ENCODE measurements around the gene OR2S2. TPM values are rescaled to one million over a fixed set of nuclear protein-coding genes. Genes with fewer than 3 reads are reported as not detected.
"Not testable (repeated sequence)": the region's sequence is repeated elsewhere in the genome, so short reads cannot be mapped to it uniquely, and the experiment has no call there.

Gene OR2S2
- polyA plus RNA-seq, 3 donors = not detected

GRCh38 chr9:35933550-35934067 is 24.3 kb downstream of the OR2S2 start:
- DNase-seq = no peak

GRCh38 chr9:35932735-35933134 is 25.2 kb downstream of the OR2S2 start:
- DNase-seq = no peak

- DNase-seq = no peak
These were observed 27.0 kb downstream of the OR2S2 start for GRCh38 chr9:35930989-35931388.

- no peak for DNase-seq
These were observed 27.4 kb downstream of the OR2S2 start for GRCh38 chr9:35930521-35930920.

- DNase-seq = no peak
These were observed 28.6 kb downstream of the OR2S2 start for GRCh38 chr9:35929453-35929718.

- DNase-seq = no peak
These were observed 29.1 kb downstream of the OR2S2 start for GRCh38 chr9:35928591-35929452.

GRCh38 chr9:35923927-35924763 is 33.8 kb downstream of the OR2S2 start:
- peak; percentile 58 for DNase-seq

GRCh38 chr9:35923598-35923926 is 34.4 kb downstream of the OR2S2 start:
- no peak for DNase-seq

GRCh38 chr9:35920051-35920620 is 37.8 kb downstream of the OR2S2 start:
- DNase-seq = no peak

GRCh38 chr9:35919212-35920008 is 38.5 kb downstream of the OR2S2 start:
- no peak for DNase-seq

- DNase-seq = no peak
These were observed 39.2 kb downstream of the OR2S2 start for GRCh38 chr9:35918780-35919179.

- no peak for DNase-seq
These were observed 40.7 kb downstream of the OR2S2 start for GRCh38 chr9:35917261-35917660.

- no peak for DNase-seq
These were observed 42.2 kb downstream of the OR2S2 start for GRCh38 chr9:35915681-35916294.

GRCh38 chr9:35914301-35914807 is 43.6 kb downstream of the OR2S2 start:
- DNase-seq = no peak

GRCh38 chr9:35913429-35913828 is 44.5 kb downstream of the OR2S2 start:
- DNase-seq = not testable (repeated sequence)

GRCh38 chr9:35912791-35913400 is 45.1 kb downstream of the OR2S2 start:
- no peak for DNase-seq

GRCh38 chr9:35911690-35912089 is 46.3 kb downstream of the OR2S2 start:
- DNase-seq = no peak

GRCh38 chr9:35910613-35911359 is 47.2 kb downstream of the OR2S2 start:
- no peak for DNase-seq

GRCh38 chr9:35909687-35910612 is 48.0 kb downstream of the OR2S2 start:
- DNase-seq = no peak

Data from renal pelvis (tissue), 4 donors.